OCI-LY1 (cell line): Measurements from ENCODE around the gene GRIK2.

Experiments used
- H2AFZ ChIP-seq: fragments of 200-600 bp; sonication (generic), shearing (Covaris generic); 2 replicates; pipeline ENCODE4 v1.6.0; 2014; ENCODE audit warnings: antibody characterized with exemption, mild to moderate bottlenecking, low read length
- H3F3A ChIP-seq: fragments of 200-600 bp; sonication (generic), shearing (Covaris generic); 2 replicates; pipeline ENCODE4 v1.6.0; 2014; ENCODE audit warnings: mild to moderate bottlenecking, antibody characterized with exemption, low read length, moderate library complexity; ENCODE audit not compliant: insufficient read depth
- H3K27ac ChIP-seq: fragments of 200-600 bp; sonication (generic); 2 replicates; pipeline ENCODE4 v1.5.1; 2014; ENCODE audit warnings: low read length, mixed run types, mild to moderate bottlenecking, low read depth; ENCODE audit not compliant: poor library complexity, severe bottlenecking
- H3K27me3 ChIP-seq: fragments of 200-600 bp; sonication (generic); 2 replicates; pipeline ENCODE4 v1.6.0; 2014; ENCODE audit warnings: antibody characterized with exemption, mild to moderate bottlenecking, low read length, moderate library complexity; ENCODE audit not compliant: insufficient read depth
- H3K36me3 ChIP-seq: fragments of 200-600 bp; sonication (generic); 2 replicates; pipeline ENCODE4 v1.6.1; 2014; ENCODE audit warnings: mild to moderate bottlenecking, antibody characterized with exemption, low read length, moderate library complexity, mixed read lengths; ENCODE audit not compliant: insufficient read depth
- H3K4me1 ChIP-seq: fragments of 200-600 bp; sonication (generic); 2 replicates; pipeline ENCODE4 v1.5.1; 2014; ENCODE audit warnings: mild to moderate bottlenecking, low read length, moderate library complexity; ENCODE audit not compliant: insufficient read depth, severe bottlenecking
- H3K4me2 ChIP-seq: fragments of 200-600 bp; sonication (generic), shearing (Covaris generic); 2 replicates; pipeline ENCODE4 v1.6.1; 2014; ENCODE audit warnings: low read length
- H3K4me3 ChIP-seq: fragments of 200-600 bp; sonication (generic); 2 replicates; pipeline ENCODE4 v1.5.1; 2014; ENCODE audit warnings: low read length, low read depth, mild to moderate bottlenecking, mixed read lengths; ENCODE audit not compliant: poor library complexity, severe bottlenecking
- H3K79me2 ChIP-seq: fragments of 200-600 bp; shearing (Covaris generic); 2 replicates; pipeline ENCODE4 v1.6.1; 2016; ENCODE audit warnings: mixed run types, low read length, mixed read lengths; ENCODE audit not compliant: insufficient read depth
- H3K9ac ChIP-seq: fragments of 200-600 bp; sonication (generic), shearing (Covaris generic); 2 replicates; pipeline ENCODE4 v1.6.1; 2014; ENCODE audit warnings: mild to moderate bottlenecking, low read length, mixed read lengths
- H3K9me2 ChIP-seq: fragments of 200-600 bp; sonication (generic), shearing (Covaris generic); 2 replicates; pipeline ENCODE4 v1.6.1; 2014; ENCODE audit warnings: low read depth, mild to moderate bottlenecking, low read length, mixed read lengths
- H3K9me3 ChIP-seq: fragments of 200-600 bp; shearing (Covaris generic); 2 replicates; pipeline ENCODE4 v1.6.1; 2014; ENCODE audit warnings: low read length, mixed read lengths
- H4K20me1 ChIP-seq: fragments of 200-600 bp; sonication (generic), shearing (Covaris generic); 2 replicates; pipeline ENCODE4 v1.6.0; 2016; ENCODE audit warnings: mild to moderate bottlenecking, low read length; ENCODE audit not compliant: insufficient read depth
- EZH2 ChIP-seq: fragments of 200-600 bp; sonication (generic), shearing (Covaris generic); IDR thresholded peaks from 2 replicates; pipeline ENCODE4 v1.8.0; 2017; ENCODE audit warnings: borderline replicate concordance, mixed run types, mild to moderate bottlenecking, antibody characterized with exemption, low read length, moderate library complexity, mixed read lengths
- TF ChIP-seq, protein P1 (sequence below): fragments of 200-600 bp; sonication (generic), shearing (Covaris generic); IDR thresholded peaks from 2 replicates; pipeline ENCODE4 v1.5.1; 2017; ENCODE audit warnings: mild to moderate bottlenecking, antibody characterized with exemption, low read length, moderate library complexity, mixed read lengths

The GRIK2 gene

DNA sequence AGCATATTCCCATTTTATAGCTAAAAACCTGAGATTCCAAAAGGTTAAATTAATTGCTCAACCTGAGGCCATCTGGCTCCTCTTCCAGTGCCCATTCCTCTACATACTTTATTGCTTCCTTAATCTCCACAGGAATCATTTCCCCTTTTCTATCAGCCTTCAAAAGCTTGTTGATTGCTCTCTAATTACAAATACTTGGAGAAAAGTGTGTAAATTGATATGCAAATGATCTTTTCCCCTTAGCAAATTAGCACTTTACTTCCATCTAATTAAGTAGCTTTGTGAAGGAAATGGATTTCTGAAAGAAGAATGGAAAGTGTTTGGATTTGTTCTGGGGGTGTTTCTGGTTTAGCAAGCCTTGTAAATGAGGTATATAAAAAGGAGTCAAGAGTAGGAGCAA is 323.3 kb downstream of the GRIK2 start:
- Histone ChIP-seq H3K4me1 (no peaks in the 10 kb centered on the region), H3K27me3 (no peaks in the 10 kb centered on the region), H3K4me3 (no peak overlapping the region), H2AFZ (no peak overlapping the region), H3K9ac (no peak overlapping the region), H3K27ac (no peak overlapping the region), H3K4me2 (no peak overlapping the region), H3K79me2 (no peaks in the 10 kb centered on the region), H3K36me3 (no peaks in the 10 kb centered on the region), H3K9me2 (no peaks in the 10 kb centered on the region), H3K9me3 (no peaks in the 10 kb centered on the region), H3F3A (no peaks in the 10 kb centered on the region), H4K20me1 (no peaks in the 10 kb centered on the region)
- TF ChIP-seq EZH2 = no peak
- TF ChIP-seq, protein P1, sequence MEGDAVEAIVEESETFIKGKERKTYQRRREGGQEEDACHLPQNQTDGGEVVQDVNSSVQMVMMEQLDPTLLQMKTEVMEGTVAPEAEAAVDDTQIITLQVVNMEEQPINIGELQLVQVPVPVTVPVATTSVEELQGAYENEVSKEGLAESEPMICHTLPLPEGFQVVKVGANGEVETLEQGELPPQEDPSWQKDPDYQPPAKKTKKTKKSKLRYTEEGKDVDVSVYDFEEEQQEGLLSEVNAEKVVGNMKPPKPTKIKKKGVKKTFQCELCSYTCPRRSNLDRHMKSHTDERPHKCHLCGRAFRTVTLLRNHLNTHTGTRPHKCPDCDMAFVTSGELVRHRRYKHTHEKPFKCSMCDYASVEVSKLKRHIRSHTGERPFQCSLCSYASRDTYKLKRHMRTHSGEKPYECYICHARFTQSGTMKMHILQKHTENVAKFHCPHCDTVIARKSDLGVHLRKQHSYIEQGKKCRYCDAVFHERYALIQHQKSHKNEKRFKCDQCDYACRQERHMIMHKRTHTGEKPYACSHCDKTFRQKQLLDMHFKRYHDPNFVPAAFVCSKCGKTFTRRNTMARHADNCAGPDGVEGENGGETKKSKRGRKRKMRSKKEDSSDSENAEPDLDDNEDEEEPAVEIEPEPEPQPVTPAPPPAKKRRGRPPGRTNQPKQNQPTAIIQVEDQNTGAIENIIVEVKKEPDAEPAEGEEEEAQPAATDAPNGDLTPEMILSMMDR = no peak

DNA sequence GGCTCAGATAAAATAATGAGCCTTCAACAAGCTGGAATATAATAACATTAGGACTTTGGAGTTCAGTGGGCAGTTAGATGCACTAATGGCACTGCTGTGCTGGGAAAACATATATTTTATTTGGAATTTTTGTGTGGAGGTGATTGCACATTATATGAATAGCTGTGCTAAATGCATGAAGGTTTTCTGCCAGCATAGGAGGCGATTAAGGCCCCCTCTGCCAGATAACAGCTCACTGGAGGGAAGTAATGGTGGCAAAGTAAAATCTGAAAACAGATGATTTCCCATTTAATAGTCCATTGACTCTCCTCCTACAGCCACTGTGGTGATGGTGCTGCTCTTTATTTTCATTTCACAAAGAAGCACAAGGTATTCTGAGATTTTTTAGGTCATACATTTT is 326.0 kb downstream of the GRIK2 start:
- Histone ChIP-seq H3K79me2 (no peaks in the 10 kb centered on the region), H3K27me3 (no peaks in the 10 kb centered on the region), H3K27ac (no peak overlapping the region), H3K9ac (no peak overlapping the region), H2AFZ (no peak overlapping the region), H3F3A (no peaks in the 10 kb centered on the region), H3K9me2 (no peaks in the 10 kb centered on the region), H3K4me2 (no peak overlapping the region), H3K4me3 (no peak overlapping the region), H3K4me1 (no peaks in the 10 kb centered on the region), H3K9me3 (no peaks in the 10 kb centered on the region), H4K20me1 (no peaks in the 10 kb centered on the region), H3K36me3 (no peaks in the 10 kb centered on the region)
- TF ChIP-seq, protein P1 = no peak
- TF ChIP-seq EZH2 = no peak

DNA sequence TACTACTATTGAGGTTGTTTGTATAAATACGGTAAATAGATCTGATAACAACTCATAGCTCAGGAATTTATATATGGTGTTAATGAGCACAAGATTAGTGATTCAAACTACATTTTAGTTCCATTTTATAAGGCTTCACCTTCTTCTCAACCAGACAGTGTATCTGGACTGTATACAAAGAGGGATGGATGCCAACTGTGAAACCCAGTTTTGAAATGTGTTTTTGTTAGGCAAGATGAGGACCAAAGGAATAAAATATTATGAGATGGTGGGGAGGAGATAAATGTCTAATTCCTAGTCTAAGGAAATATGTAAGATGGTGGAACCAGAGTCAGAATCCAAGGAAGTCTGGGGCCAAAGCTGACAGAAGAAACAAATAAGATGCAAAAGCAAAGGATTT is 329.0 kb downstream of the GRIK2 start:
- no peak overlapping the region for H2AFZ ChIP-seq
- no peak overlapping the region for H3K27ac ChIP-seq
- H3K4me2 ChIP-seq = no peak overlapping the region
- TF ChIP-seq, protein P1 = no peak
- no peak for TF ChIP-seq EZH2
- no peaks in the 10 kb centered on the region for H3K9me2 ChIP-seq
- H4K20me1 ChIP-seq = no peaks in the 10 kb centered on the region
- H3K4me3 ChIP-seq = no peak overlapping the region
- H3K36me3 ChIP-seq = no peaks in the 10 kb centered on the region
- no peaks in the 10 kb centered on the region for H3K79me2 ChIP-seq
- no peaks in the 10 kb centered on the region for H3K27me3 ChIP-seq
- no peaks in the 10 kb centered on the region for H3K9me3 ChIP-seq
- no peaks in the 10 kb centered on the region for H3K4me1 ChIP-seq
- H3K9ac ChIP-seq = no peak overlapping the region
- no peaks in the 10 kb centered on the region for H3F3A ChIP-seq
